Activated naive CD8-positive, alpha-beta T cell treated with anti-CD3 and anti-CD28 coated beads, Interleukin-2, amount 50 U/mL, for 24 hours (primary cell): ENCODE results near the gene GLRA1.
A peak's percentile ranks its signal among the peaks of the same experiment; 100 is the strongest.

Experiments
- ATAC-seq: fragments of 150-1000 bp; cut with Tn5 transposase; one replicate; pipeline ENCODE4 v1.10.0; 2021
- DNase-seq: peaks from one replicate; pipeline ENCODE4 v3.0.0; 2021
- H3K27ac Mint-ChIP-seq: one replicate; pipeline ENCODE4 v1.8.0; 2021; ENCODE audit warnings: mild to moderate bottlenecking, mixed read lengths
- H3K27me3 Mint-ChIP-seq: one replicate; pipeline ENCODE4 v1.8.0; 2021; ENCODE audit warnings: mixed read lengths
- H3K36me3 Mint-ChIP-seq: one replicate; pipeline ENCODE4 v1.8.0; 2021; ENCODE audit warnings: low read depth, mixed read lengths
- H3K4me1 Mint-ChIP-seq: one replicate; pipeline ENCODE4 v1.8.0; 2021; ENCODE audit warnings: mixed read lengths
- H3K4me3 Mint-ChIP-seq: one replicate; pipeline ENCODE4 v1.8.0; 2021; ENCODE audit warnings: mild to moderate bottlenecking, moderate library complexity, mixed read lengths
- H3K9me3 Mint-ChIP-seq: one replicate; pipeline ENCODE4 v1.8.0; 2021; ENCODE audit warnings: mixed read lengths

The GLRA1 gene

DNA sequence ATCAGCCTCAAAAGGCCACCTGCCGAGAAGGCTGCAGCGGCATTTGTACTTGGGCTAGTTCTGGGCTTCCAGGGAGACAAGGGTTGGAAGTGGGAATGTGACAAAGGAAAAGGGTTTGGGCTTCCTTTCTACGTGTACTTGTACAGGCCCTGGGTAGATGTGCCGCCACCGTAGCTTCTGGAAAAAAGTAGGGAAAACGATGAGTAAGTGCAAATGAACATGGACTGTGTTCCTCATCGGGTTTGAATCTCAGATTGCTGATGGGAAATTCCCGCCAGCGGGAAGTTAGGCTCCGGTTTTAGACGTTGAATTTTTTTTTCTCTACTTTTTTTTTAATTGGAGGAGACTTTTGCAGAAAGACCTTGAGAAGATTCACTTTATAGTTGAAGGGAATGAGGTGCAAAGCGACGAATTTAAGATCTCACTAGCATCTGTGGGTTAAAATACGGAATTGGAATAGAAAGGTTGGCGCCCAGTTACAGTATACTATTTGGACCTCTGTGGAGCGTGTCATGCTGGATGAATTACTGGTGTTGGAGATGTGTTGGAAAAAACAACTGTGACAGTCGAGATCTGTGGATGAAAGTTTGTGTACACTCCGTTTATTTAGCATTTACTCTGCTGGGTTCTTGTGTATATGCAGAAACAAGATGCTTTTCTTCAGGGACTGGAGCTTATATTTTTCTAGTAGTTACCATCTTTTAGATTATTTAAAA lies 151.6 kb downstream of the GLRA1 start:
- no peak for DNase-seq
- Mint-ChIP-seq H3K4me1 (peaks cover 48% of the 10 kb centered on the region), H3K9me3 (no peaks in the 10 kb centered on the region), H3K27me3 (no peaks in the 10 kb centered on the region), H3K27ac (peak overlapping the region; percentile 79), H3K4me3 (peak overlapping the region; percentile 93), H3K36me3 (peaks cover 44% of the 10 kb centered on the region)
- ATAC-seq, result no peak
